OCI-LY1 (cell line): ENCODE results near the gene ANKRD10.

Source experiments
- EZH2 ChIP-seq: fragments of 200-600 bp; sonication (generic), shearing (Covaris generic); IDR thresholded peaks from 2 replicates; pipeline ENCODE4 v1.8.0; 2017; ENCODE audit warnings: borderline replicate concordance, mixed run types, mild to moderate bottlenecking, antibody characterized with exemption, low read length, moderate library complexity, mixed read lengths
- TF ChIP-seq, protein P1 (sequence below): fragments of 200-600 bp; sonication (generic), shearing (Covaris generic); IDR thresholded peaks from 2 replicates; pipeline ENCODE4 v1.5.1; 2017; ENCODE audit warnings: mild to moderate bottlenecking, antibody characterized with exemption, low read length, moderate library complexity, mixed read lengths

DNA sequence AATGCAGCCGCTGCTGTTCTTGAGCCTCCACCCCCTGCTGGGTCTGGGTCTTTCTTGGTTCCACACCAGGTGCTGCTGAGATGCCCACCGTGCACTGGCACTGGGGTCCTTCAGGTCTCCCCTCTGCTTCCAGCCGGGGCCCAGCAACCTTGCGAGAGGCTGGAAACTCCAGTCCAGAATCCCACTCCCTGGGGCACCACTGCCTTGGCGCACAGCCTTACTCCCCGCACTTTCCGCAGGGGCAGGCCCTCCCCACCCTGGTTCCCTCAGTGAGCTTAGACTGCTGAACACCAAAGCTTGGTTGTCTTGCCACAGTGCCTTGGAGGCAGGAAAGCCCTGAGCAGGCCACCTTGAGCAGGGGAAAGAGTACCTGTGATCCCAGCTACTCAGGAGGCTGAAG is 60.0 kb downstream of the ANKRD10 start:
- TF ChIP-seq, protein P1, sequence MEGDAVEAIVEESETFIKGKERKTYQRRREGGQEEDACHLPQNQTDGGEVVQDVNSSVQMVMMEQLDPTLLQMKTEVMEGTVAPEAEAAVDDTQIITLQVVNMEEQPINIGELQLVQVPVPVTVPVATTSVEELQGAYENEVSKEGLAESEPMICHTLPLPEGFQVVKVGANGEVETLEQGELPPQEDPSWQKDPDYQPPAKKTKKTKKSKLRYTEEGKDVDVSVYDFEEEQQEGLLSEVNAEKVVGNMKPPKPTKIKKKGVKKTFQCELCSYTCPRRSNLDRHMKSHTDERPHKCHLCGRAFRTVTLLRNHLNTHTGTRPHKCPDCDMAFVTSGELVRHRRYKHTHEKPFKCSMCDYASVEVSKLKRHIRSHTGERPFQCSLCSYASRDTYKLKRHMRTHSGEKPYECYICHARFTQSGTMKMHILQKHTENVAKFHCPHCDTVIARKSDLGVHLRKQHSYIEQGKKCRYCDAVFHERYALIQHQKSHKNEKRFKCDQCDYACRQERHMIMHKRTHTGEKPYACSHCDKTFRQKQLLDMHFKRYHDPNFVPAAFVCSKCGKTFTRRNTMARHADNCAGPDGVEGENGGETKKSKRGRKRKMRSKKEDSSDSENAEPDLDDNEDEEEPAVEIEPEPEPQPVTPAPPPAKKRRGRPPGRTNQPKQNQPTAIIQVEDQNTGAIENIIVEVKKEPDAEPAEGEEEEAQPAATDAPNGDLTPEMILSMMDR, result no peak
- TF ChIP-seq EZH2, result no peak
